ENCODE results near the gene GRPEL1. TPM values are rescaled to one million over a fixed set of nuclear protein-coding genes. Genes with fewer than 3 reads are reported as not detected.
A peak's percentile ranks its signal among the peaks of the same experiment; 100 is the strongest.

GRPEL1 gene
- total RNA-seq, 1 donor from 2014 or later: 24.1 TPM

DNA sequence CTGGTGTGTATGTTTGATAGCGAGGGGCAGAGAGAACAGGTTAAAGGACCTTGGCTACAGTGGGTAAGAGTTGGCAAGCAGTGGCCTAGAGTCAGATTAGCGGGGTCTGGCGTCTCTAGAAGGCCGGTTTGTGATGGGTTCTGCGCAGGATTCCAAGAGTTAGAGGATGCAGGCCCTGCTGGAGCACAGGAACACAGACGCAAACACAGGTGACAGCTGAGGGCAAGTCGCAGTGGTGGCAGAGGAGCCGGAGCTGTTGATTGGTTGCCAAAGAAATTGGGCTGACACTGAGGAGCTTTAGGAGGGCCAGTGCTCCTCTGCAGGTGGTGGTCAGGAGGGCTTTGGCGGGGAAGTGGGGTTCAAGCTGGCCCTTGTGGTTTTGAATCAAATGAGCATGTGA is 20.9 kb downstream of the GRPEL1 start:
- TF ChIP-seq, protein P1, sequence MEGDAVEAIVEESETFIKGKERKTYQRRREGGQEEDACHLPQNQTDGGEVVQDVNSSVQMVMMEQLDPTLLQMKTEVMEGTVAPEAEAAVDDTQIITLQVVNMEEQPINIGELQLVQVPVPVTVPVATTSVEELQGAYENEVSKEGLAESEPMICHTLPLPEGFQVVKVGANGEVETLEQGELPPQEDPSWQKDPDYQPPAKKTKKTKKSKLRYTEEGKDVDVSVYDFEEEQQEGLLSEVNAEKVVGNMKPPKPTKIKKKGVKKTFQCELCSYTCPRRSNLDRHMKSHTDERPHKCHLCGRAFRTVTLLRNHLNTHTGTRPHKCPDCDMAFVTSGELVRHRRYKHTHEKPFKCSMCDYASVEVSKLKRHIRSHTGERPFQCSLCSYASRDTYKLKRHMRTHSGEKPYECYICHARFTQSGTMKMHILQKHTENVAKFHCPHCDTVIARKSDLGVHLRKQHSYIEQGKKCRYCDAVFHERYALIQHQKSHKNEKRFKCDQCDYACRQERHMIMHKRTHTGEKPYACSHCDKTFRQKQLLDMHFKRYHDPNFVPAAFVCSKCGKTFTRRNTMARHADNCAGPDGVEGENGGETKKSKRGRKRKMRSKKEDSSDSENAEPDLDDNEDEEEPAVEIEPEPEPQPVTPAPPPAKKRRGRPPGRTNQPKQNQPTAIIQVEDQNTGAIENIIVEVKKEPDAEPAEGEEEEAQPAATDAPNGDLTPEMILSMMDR (IDR thresholded peaks at IDR 0.05): no peak
- peaks cover 32% of the 10 kb centered on the region for H3K4me1 Mint-ChIP-seq (ENCODE audit: low read depth)
- H3K27ac Mint-ChIP-seq (ENCODE audit: unreplicated experiment): no peak overlapping the region
- no peaks in the 10 kb centered on the region for H3K9me3 Mint-ChIP-seq (ENCODE audit: low read depth)
- no peaks in the 10 kb centered on the region for H3K27me3 Mint-ChIP-seq (ENCODE audit: low read depth)
- H3K36me3 Mint-ChIP-seq (ENCODE audit: low read depth): no peaks in the 10 kb centered on the region
- H3K4me3 Mint-ChIP-seq (ENCODE audit: unreplicated experiment): no peak overlapping the region
- DNase-seq (ENCODE audit: low spot score): no peak

DNA sequence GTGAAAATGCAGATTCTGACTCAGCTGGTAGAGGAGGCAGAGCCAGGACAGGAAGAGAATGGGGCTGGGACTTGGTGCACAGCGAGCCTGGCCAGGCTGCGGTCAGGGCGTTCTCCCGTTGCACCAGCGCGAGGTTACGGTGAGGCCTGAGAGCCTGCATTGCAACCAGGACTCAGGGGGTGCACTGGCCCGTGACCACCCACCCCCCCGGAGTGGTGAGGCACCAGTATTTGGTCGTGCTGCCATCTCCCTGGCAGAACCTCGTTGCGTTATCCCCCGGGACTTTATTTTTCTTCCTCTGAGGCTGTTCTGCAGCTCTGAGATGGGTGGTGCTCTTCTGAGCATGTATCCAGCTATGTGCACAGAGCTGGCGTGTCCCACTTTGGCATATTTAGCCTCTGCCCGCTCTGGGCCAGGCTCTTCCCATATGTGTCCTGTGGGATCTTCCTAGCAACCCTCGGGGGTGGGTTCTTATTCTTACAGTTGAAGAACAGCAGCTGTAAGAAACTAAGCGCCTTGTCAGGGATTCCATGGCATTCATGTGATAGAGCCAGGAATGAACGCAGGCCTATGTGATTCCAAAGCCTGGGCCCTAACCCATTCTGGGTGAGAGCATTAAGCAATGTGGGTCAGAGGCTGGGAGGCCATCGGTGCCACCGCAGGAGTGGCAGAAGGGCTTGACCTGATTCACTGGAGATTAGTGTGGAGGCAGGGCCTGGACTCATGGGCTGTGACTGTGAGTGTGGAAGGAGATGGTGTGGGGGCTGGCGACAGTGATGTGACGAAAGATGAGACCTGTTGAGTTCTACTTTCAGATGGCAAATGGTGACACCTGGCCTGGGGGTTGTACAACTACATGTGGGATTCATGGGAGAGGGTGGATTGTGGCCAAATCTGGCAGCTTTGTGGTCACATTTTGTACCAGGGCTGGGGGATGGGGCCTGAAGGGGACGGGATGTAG is 21.6 kb downstream of the GRPEL1 start:
- TF ChIP-seq, protein P1 (IDR thresholded peaks at IDR 0.05): no peak
- H3K4me3 Mint-ChIP-seq (ENCODE audit: unreplicated experiment): no peak overlapping the region

DNA sequence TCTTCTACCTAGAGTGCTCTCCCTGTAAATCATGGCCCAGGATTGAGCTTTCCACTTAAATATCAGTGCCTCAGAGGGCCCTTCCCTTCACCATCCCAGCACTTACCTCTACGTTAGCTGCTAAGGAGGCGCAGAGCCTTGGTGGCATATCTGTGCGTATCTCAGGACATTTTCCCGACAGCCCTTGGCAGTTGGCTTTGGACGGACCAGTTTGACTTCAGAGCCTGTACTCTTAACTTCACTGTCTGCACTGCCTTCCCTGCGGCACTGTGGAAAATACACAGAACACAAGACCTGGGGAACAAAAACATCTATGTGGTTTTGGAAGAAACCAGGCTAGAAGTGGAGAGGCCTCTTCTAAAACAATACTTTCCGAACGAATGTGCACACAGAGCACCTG is 22.3 kb downstream of the GRPEL1 start:
- Mint-ChIP-seq H3K27ac (ENCODE audit: unreplicated experiment) (peak overlapping the region; percentile 27), H3K4me3 (ENCODE audit: unreplicated experiment) (peak overlapping the region; percentile 33)

More for the DNA sequence above, 21.6 kb downstream of the GRPEL1 start:
- Mint-ChIP-seq H3K9me3 (ENCODE audit: low read depth) (no peaks in the 10 kb centered on the region), H3K36me3 (ENCODE audit: low read depth) (no peaks in the 10 kb centered on the region), H3K4me1 (ENCODE audit: low read depth) (peaks cover 38% of the 10 kb centered on the region), H3K27ac (ENCODE audit: unreplicated experiment) (no peak overlapping the region), H3K27me3 (ENCODE audit: low read depth) (no peaks in the 10 kb centered on the region)
- DNase-seq (ENCODE audit: low spot score): no peak

DNA sequence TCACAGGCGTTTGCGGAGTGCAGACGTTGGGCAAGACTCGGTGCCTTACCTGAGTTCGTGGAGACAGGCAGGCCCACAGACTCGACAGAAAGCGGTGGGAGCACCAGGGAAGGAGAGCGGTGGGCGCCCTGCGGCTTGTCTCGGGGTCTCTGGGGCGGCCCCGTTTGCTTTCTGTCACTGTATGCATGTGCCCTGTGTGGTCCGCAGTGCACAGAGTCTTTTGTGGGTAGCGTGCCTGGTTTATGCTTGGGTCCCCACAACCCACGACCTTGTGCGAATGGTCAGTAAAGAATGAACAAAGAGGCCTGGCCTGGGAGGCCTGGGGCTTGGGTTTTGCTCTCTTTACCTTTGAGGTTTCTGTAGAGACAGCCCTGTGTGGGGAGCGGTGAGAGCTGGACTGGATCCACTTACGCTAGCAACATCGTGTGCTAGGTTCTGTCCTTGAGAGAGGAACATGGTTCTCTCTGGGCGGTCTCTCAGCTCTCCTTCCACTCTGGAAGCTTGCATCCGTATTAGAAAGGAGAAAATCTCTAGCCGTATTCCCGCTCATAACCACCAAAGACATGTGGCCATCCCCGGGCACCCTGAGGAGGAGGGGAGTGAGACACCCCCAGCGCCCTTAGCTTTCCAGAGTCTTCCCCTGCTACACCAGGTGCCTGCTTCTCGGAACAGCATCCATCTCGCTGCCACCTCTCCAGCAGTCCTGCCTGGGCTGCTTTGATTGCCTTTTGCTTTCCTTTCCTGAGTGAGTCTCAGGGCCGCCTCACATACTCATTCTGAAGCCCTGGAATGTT is 23.5 kb downstream of the GRPEL1 start:
- Mint-ChIP-seq H3K9me3 (ENCODE audit: low read depth) (no peaks in the 10 kb centered on the region), H3K4me3 (ENCODE audit: unreplicated experiment) (peak overlapping the region; percentile 83), H3K4me1 (ENCODE audit: low read depth) (peaks cover 38% of the 10 kb centered on the region), H3K27me3 (ENCODE audit: low read depth) (no peaks in the 10 kb centered on the region), H3K27ac (ENCODE audit: unreplicated experiment) (peak overlapping the region; percentile 74), H3K36me3 (ENCODE audit: low read depth) (no peaks in the 10 kb centered on the region)
- TF ChIP-seq, protein P1 (IDR thresholded peaks at IDR 0.05): no peak
- peak; percentile 65 for DNase-seq (ENCODE audit: low spot score)

More for the DNA sequence above, 22.3 kb downstream of the GRPEL1 start:
- TF ChIP-seq, protein P1 (IDR thresholded peaks at IDR 0.05): no peak
- H3K36me3 Mint-ChIP-seq (ENCODE audit: low read depth): no peaks in the 10 kb centered on the region
- no peaks in the 10 kb centered on the region for H3K9me3 Mint-ChIP-seq (ENCODE audit: low read depth)
- H3K4me1 Mint-ChIP-seq (ENCODE audit: low read depth): peaks cover 38% of the 10 kb centered on the region
- no peak for DNase-seq (ENCODE audit: low spot score)
- no peaks in the 10 kb centered on the region for H3K27me3 Mint-ChIP-seq (ENCODE audit: low read depth)
